ENCODE results near the gene DUSP2.
"Not testable (repeated sequence)": the region's sequence is repeated elsewhere in the genome, so short reads cannot be mapped to it uniquely, and the experiment has no call there.

The DUSP2 gene

GRCh38 chr2:96161898-96162297, 16.7 kb upstream of the DUSP2 start:
- no peak for DNase-seq

- not testable (repeated sequence) for DNase-seq
Measured at GRCh38 chr2:96160366-96160765, 15.1 kb upstream of the DUSP2 start.

- peak; percentile 73 for DNase-seq
Measured at GRCh38 chr2:96159084-96159830, 14.0 kb upstream of the DUSP2 start.

- DNase-seq: no peak
Measured at GRCh38 chr2:96158554-96158940, 13.3 kb upstream of the DUSP2 start.

- peak; percentile 98 for DNase-seq
Measured at GRCh38 chr2:96157649-96158553, 12.7 kb upstream of the DUSP2 start.

GRCh38 chr2:96156926-96157648, 11.8 kb upstream of the DUSP2 start:
- DNase-seq: no peak

GRCh38 chr2:96156011-96156820, 11.0 kb upstream of the DUSP2 start:
- peak; percentile 74 for DNase-seq

GRCh38 chr2:96154506-96155380, 9.5 kb upstream of the DUSP2 start:
- DNase-seq: no peak

- DNase-seq: no peak
Measured at GRCh38 chr2:96153991-96154431, 8.8 kb upstream of the DUSP2 start.

- no peak for DNase-seq
Measured at GRCh38 chr2:96153291-96153713, 8.1 kb upstream of the DUSP2 start.

GRCh38 chr2:96152304-96153161, 7.3 kb upstream of the DUSP2 start:
- DNase-seq: no peak

- no peak for DNase-seq
Measured at GRCh38 chr2:96151595-96152303, 6.5 kb upstream of the DUSP2 start.

GRCh38 chr2:96150791-96151594, 5.8 kb upstream of the DUSP2 start:
- no peak for DNase-seq

- no peak for DNase-seq
Measured at GRCh38 chr2:96150007-96150640, 4.9 kb upstream of the DUSP2 start.

GRCh38 chr2:96148410-96149217, 3.4 kb upstream of the DUSP2 start:
- peak; percentile 99 for DNase-seq

- peak; percentile 56 for DNase-seq
Measured at GRCh38 chr2:96147593-96148201, 2.5 kb upstream of the DUSP2 start.

Measured in stimulated activated CD4-positive, alpha-beta T cell treated with anti-CD3 and anti-CD28 coated beads, Interleukin-1b, Interleukin-23, amount 100 ng/mL, for 48 hours (primary cell).